SK-N-MC (cell line): Measurements from ENCODE around the gene PTPRB.

Experiments
- DNase-seq: peaks from one replicate; pipeline ENCODE4 v3.0.0-alpha.2; 2011; ENCODE audit warnings: low read depth, low spot score
- H3K27ac ChIP-seq: fragments of 200-600 bp; sonication (generic); 2 replicates; pipeline ENCODE4 v1.5.1; 2016; ENCODE audit warnings: mixed run types
- H3K36me3 ChIP-seq: fragments of 200-600 bp; sonication (generic); 2 replicates; pipeline ENCODE4 v1.6.1; 2017; ENCODE audit warnings: antibody characterized with exemption, low read length, mixed read lengths; ENCODE audit not compliant: insufficient read depth
- H3K4me3 ChIP-seq: fragments of 200-600 bp; sonication (generic); 2 replicates; pipeline ENCODE4 v1.5.1; 2016
- H3K9ac ChIP-seq: fragments of 200-600 bp; sonication (generic); 2 replicates; pipeline ENCODE4 v1.8.0; 2017; ENCODE audit warnings: mixed run types, mixed read lengths; ENCODE audit not compliant: insufficient read length
- H3K9me3 ChIP-seq: fragments of 200-600 bp; sonication (generic); 2 replicates; pipeline ENCODE4 v1.6.1; 2017; ENCODE audit warnings: low read depth, mild to moderate bottlenecking, antibody characterized with exemption, low read length, moderate library complexity, mixed read lengths
- EZH2 ChIP-seq: fragments of 200-600 bp; sonication (generic); IDR thresholded peaks from one replicate; pipeline ENCODE4 v1.6.1; 2017; ENCODE audit warnings: antibody characterized with exemption
- FOXP2 ChIP-seq: optimal IDR thresholded peaks from 2 replicates; pipeline ENCODE3; 2011; ENCODE audit warnings: mild to moderate bottlenecking, moderate library complexity; ENCODE audit not compliant: insufficient read depth; ENCODE audit errors: extremely low read length, control extremely low read depth
- POLR2AphosphoS5 ChIP-seq: IDR thresholded peaks from 2 replicates; pipeline ENCODE4 v1.6.1; 2012; ENCODE audit warnings: mild to moderate bottlenecking, low read depth, low read length, borderline replicate concordance

PTPRB gene

GRCh38 chr12:70561550-70561949, 75.7 kb downstream of the PTPRB start:
- no peak overlapping the region for H3K27ac ChIP-seq
- H3K9ac ChIP-seq, result no peak overlapping the region
- H3K9me3 ChIP-seq, result no peaks in the 10 kb centered on the region
- no peak overlapping the region for H3K4me3 ChIP-seq
- DNase-seq, result no peak
- no peaks in the 10 kb centered on the region for H3K36me3 ChIP-seq
- TF ChIP-seq EZH2, result no peak
- TF ChIP-seq FOXP2, result no peak
- no peak for TF ChIP-seq POLR2AphosphoS5

- no peak overlapping the region for H3K9ac ChIP-seq
- H3K36me3 ChIP-seq, result no peaks in the 10 kb centered on the region
- DNase-seq, result no peak
Measured at GRCh38 chr12:70560671-70561070, 76.6 kb downstream of the PTPRB start.

DNA sequence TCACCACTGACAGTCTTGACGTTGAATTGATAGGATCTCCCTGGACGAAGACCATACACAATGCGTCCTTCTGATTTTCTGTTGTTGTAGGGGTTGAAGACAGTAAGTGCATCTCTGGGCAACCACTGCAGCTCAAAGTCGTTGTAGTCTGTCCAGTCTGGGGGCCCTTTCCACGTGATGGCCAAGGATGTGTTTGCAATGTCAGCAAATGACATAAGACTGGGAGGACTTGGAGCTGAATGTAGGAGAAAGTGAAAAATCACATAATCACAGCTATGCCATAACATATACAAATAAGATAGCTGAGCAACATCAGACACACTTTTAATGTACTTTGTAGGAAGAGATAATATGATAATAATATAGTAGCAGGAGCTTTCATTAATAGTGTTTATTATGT, 77.8 kb downstream of the PTPRB start:
- no peak overlapping the region for H3K27ac ChIP-seq
- H3K9me3 ChIP-seq, result no peaks in the 10 kb centered on the region
- no peak for DNase-seq
- H3K9ac ChIP-seq, result no peak overlapping the region
- no peak for TF ChIP-seq EZH2
- H3K4me3 ChIP-seq, result no peak overlapping the region
- H3K36me3 ChIP-seq, result no peaks in the 10 kb centered on the region

More at GRCh38 chr12:70560671-70561070, 76.6 kb downstream of the PTPRB start:
- TF ChIP-seq FOXP2, result no peak
- TF ChIP-seq EZH2, result no peak
- no peak for TF ChIP-seq POLR2AphosphoS5
- Histone ChIP-seq H3K27ac (no peak overlapping the region), H3K9me3 (no peaks in the 10 kb centered on the region), H3K4me3 (no peak overlapping the region)

DNA sequence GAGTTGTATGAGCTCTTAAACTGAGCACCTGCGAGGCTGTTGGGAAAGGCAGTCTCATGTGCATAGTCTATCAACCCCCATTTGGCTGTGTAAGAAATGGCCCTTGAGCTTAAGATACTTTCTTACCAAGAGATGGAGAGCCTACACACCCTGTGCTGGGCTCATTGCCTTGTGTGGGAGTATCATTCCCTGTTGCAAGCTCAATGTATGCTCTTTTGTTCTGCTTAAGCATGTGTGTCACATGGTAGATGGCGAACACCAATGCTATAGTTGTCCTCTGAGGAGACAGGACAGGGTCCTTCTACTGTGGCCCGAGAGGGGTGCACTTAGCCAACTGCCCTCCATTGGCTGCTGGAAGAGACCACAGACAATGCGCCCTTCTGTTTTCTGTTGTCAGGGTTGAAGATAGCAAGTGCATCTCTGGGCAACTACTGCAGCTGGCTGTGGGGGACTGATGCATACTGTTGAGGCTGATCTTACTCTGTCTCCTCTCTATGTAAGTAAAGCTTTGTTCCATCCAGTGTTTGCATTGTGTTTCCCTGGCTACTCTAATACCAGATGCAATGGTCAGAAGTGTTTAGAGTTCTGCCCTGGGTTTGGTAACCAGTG, 79.5 kb downstream of the PTPRB start:
- no peak overlapping the region for H3K4me3 ChIP-seq
- H3K27ac ChIP-seq, result no peak overlapping the region
- no peaks in the 10 kb centered on the region for H3K9me3 ChIP-seq
- H3K9ac ChIP-seq, result no peak overlapping the region
- no peaks in the 10 kb centered on the region for H3K36me3 ChIP-seq
- DNase-seq, result no peak
- no peak for TF ChIP-seq FOXP2
- no peak for TF ChIP-seq EZH2
- TF ChIP-seq POLR2AphosphoS5, result no peak

- DNase-seq, result no peak
- Histone ChIP-seq H3K36me3 (no peaks in the 10 kb centered on the region), H3K27ac (no peak overlapping the region), H3K4me3 (no peak overlapping the region), H3K9me3 (no peaks in the 10 kb centered on the region), H3K9ac (no peak overlapping the region)
- no peak for TF ChIP-seq POLR2AphosphoS5
- TF ChIP-seq FOXP2, result no peak
- no peak for TF ChIP-seq EZH2
Measured at GRCh38 chr12:70556179-70556869, 80.9 kb downstream of the PTPRB start.

DNA sequence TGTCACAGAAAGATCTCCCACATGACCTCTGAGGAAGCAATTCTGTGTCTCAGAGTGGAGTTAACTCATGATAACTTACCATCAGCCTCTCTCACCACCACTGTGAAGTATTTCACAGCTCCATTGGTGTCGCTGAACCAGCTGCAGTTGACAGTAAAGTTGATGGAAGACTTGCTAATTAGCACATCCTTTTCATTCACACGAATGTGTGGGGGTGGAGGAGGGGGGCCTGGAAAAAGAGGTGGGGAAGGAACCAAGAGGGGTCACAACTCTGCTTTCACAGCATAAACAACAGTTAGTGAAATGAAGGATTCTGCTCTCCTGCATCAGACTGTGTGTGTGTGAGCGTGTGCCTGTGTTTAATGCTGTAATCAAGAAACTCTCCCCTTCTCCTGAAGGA, 82.1 kb downstream of the PTPRB start:
- Histone ChIP-seq H3K36me3 (no peaks in the 10 kb centered on the region), H3K4me3 (no peak overlapping the region), H3K9me3 (no peaks in the 10 kb centered on the region), H3K27ac (no peak overlapping the region), H3K9ac (no peak overlapping the region)
- DNase-seq, result no peak
- TF ChIP-seq FOXP2, result no peak
- no peak for TF ChIP-seq POLR2AphosphoS5
- TF ChIP-seq EZH2, result no peak

GRCh38 chr12:70553391-70553859, 83.8 kb downstream of the PTPRB start:
- Histone ChIP-seq H3K36me3 (no peaks in the 10 kb centered on the region), H3K27ac (no peak overlapping the region), H3K9me3 (no peaks in the 10 kb centered on the region), H3K4me3 (no peak overlapping the region), H3K9ac (no peak overlapping the region)
- DNase-seq, result no peak
- no peak for TF ChIP-seq POLR2AphosphoS5
- no peak for TF ChIP-seq EZH2
- no peak for TF ChIP-seq FOXP2

GRCh38 chr12:70551731-70552130, 85.5 kb downstream of the PTPRB start:
- Histone ChIP-seq H3K36me3 (no peaks in the 10 kb centered on the region), H3K4me3 (no peak overlapping the region), H3K9ac (no peak overlapping the region), H3K9me3 (no peaks in the 10 kb centered on the region), H3K27ac (no peak overlapping the region)
- TF ChIP-seq EZH2 (no peak), FOXP2 (no peak), POLR2AphosphoS5 (no peak)
- no peak for DNase-seq

GRCh38 chr12:70550180-70550577, 87.0 kb downstream of the PTPRB start:
- no peak for DNase-seq
- no peaks in the 10 kb centered on the region for H3K36me3 ChIP-seq
- no peak overlapping the region for H3K9ac ChIP-seq
- no peaks in the 10 kb centered on the region for H3K9me3 ChIP-seq
- TF ChIP-seq EZH2 (no peak), POLR2AphosphoS5 (no peak), FOXP2 (no peak)
- no peak overlapping the region for H3K27ac ChIP-seq
- H3K4me3 ChIP-seq, result no peak overlapping the region
